Vagina (tissue), 2 donors: ENCODE measurements around the gene ALG9.

Experiments used
- POLR2A ChIP-seq, 2 donors: fragments of 450-650 bp; IDR thresholded peaks; one replicate each; pipeline ENCODE4 v1.6.1; 2017; ENCODE audit warnings: antibody characterized with exemption in 2 of 2, mild to moderate bottlenecking in 2 of 2, moderate library complexity in 2 of 2
- TF ChIP-seq, protein P1 (sequence below), 3 experiments: fragments of 450-650 bp in 2 of 3; fragments of 200-600 bp in 1 of 3; sonication (generic) in 1 of 3; IDR thresholded peaks; one replicate each; pipeline ENCODE4 v1.5.1; 2017 to 2019; ENCODE audit warnings: antibody characterized with exemption in 3 of 3, mild to moderate bottlenecking in 2 of 3, moderate library complexity in 2 of 3

DNA sequence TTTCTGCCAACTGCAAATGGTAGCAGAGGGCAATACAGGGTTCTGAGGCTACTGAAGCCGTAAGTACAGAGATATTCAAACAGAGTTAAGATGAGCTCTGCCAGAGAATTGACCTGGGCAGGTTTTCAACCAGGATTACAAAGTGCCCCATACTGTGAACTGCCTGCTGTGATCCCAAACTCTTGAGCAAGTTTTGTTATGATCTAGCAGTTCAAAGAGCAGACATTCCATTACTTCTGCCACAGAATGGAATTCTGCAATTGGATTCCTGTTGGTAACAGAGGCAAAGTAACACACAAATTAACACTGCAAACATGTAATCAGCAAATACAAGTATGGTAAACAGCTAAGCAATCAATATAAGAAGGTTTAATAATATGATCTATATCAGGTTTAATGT is 31.2 kb downstream of the ALG9 start:
- TF ChIP-seq, protein P1, sequence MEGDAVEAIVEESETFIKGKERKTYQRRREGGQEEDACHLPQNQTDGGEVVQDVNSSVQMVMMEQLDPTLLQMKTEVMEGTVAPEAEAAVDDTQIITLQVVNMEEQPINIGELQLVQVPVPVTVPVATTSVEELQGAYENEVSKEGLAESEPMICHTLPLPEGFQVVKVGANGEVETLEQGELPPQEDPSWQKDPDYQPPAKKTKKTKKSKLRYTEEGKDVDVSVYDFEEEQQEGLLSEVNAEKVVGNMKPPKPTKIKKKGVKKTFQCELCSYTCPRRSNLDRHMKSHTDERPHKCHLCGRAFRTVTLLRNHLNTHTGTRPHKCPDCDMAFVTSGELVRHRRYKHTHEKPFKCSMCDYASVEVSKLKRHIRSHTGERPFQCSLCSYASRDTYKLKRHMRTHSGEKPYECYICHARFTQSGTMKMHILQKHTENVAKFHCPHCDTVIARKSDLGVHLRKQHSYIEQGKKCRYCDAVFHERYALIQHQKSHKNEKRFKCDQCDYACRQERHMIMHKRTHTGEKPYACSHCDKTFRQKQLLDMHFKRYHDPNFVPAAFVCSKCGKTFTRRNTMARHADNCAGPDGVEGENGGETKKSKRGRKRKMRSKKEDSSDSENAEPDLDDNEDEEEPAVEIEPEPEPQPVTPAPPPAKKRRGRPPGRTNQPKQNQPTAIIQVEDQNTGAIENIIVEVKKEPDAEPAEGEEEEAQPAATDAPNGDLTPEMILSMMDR (IDR thresholded peaks at IDR 0.05), result no peak
- TF ChIP-seq POLR2A (IDR thresholded peaks at IDR 0.05), result no peak
